HCT116 (cell line): ENCODE measurements around the gene ARMS2.

ENCODE experiments used
- POLR2A ChIP-seq: IDR thresholded peaks from 2 replicates; pipeline ENCODE4 v1.7.0; 2011; ENCODE audit warnings: borderline replicate concordance; ENCODE audit not compliant: insufficient read depth, insufficient read length; ENCODE audit errors: extremely low read depth
- ZFX ChIP-seq: fragments of 450-650 bp; IDR thresholded peaks from 2 replicates; pipeline ENCODE4 v1.6.1; 2017
- TF ChIP-seq, protein P1 (sequence below), 3 experiments: fragments of 200-600 bp in 1 of 3; sonication (generic) in 1 of 3; IDR thresholded peaks in 2 of 3; conservative IDR thresholded peaks in 1 of 3; 2 replicates each; pipeline ENCODE4 v1.5.1; 2012 to 2017; ENCODE audit warnings: low read depth in 2 of 3, low read length in 2 of 3, antibody characterized with exemption in 1 of 3, borderline replicate concordance in 1 of 3, control low read depth in 1 of 3, mild to moderate bottlenecking in 1 of 3, mixed read lengths in 1 of 3, mixed run types in 1 of 3, moderate library complexity in 1 of 3; ENCODE audit not compliant: insufficient read depth in 1 of 3

DNA sequence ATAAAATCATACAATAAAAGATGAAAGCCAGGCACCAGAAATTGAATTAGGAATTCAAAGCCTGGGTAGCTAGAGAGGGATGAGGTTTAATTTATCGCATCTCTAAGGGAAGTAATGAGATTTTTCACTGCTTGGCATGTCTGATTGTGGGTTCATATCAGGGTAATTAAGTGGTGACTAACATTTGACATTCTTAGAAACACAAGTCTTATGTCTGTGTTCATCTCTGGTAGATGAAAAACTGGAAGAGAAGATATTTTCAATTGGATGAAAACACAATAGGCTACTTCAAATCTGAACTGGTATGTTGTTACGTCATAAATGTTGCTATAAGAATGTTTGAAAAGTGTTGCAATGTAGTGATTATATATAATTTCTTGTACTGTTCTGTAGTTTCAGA is 36.8 kb upstream of the ARMS2 start:
- TF ChIP-seq, protein P1, sequence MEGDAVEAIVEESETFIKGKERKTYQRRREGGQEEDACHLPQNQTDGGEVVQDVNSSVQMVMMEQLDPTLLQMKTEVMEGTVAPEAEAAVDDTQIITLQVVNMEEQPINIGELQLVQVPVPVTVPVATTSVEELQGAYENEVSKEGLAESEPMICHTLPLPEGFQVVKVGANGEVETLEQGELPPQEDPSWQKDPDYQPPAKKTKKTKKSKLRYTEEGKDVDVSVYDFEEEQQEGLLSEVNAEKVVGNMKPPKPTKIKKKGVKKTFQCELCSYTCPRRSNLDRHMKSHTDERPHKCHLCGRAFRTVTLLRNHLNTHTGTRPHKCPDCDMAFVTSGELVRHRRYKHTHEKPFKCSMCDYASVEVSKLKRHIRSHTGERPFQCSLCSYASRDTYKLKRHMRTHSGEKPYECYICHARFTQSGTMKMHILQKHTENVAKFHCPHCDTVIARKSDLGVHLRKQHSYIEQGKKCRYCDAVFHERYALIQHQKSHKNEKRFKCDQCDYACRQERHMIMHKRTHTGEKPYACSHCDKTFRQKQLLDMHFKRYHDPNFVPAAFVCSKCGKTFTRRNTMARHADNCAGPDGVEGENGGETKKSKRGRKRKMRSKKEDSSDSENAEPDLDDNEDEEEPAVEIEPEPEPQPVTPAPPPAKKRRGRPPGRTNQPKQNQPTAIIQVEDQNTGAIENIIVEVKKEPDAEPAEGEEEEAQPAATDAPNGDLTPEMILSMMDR (IDR thresholded peaks at IDR 0.05 in 2 of 3, conservative IDR thresholded peaks at IDR 0.05 in 1 of 3; ENCODE audit: borderline replicate concordance in 1 of 3, insufficient read depth in 1 of 3, low read depth in 2 of 3, low read length in 2 of 3) = no peak
- no peak for TF ChIP-seq POLR2A
- TF ChIP-seq ZFX = no peak
